Right lobe of liver (tissue), 6 donors: ENCODE data around the gene KIF9. TPM values are rescaled to one million over a fixed set of nuclear protein-coding genes. Genes with fewer than 3 reads are reported as not detected.

ENCODE experiments used
- ATAC-seq, 4 donors: fragments of 200-7000 bp; cut with Tn5 transposase; one replicate each; pipeline ENCODE4 v1.9.1; 2020; ENCODE audit warnings: mild to moderate bottlenecking in 4 of 4, moderate library complexity in 4 of 4
- DNase-seq, 3 donors: peaks; one replicate each; pipeline ENCODE4 v3.0.0-alpha.2; 2020
- H3K27ac ChIP-seq, 3 donors: fragments of 200-600 bp; one replicate each; pipeline ENCODE4 v1.8.0; 2022
- H3K27me3 ChIP-seq, 2 donors: fragments of 200-600 bp; one replicate each; pipeline ENCODE4 v1.8.0; 2022
- H3K36me3 ChIP-seq, 4 donors: fragments of 200-600 bp; sonication (generic) in 1 of 4; one replicate each; pipeline versions ENCODE4 v1.5.1 to v1.8.0; 2017 to 2022; ENCODE audit warnings: control low read depth in 1 of 4
- H3K4me1 ChIP-seq, 4 donors: fragments of 200-600 bp; sonication (generic) in 1 of 4; one replicate each; pipeline versions ENCODE4 v1.5.1 to v1.8.0; 2017 to 2022; ENCODE audit warnings: control low read depth in 1 of 4
- H3K4me3 ChIP-seq, 3 donors: fragments of 200-600 bp; one replicate each; pipeline ENCODE4 v1.8.0; 2022
- H3K9me3 ChIP-seq, 4 donors: fragments of 200-600 bp; sonication (generic) in 1 of 4; one replicate each; pipeline versions ENCODE4 v1.5.1 to v1.8.0; 2017 to 2022; ENCODE audit warnings: control low read depth in 1 of 4
- POLR2A ChIP-seq: fragments of 450-650 bp; IDR thresholded peaks from one replicate; pipeline ENCODE4 v1.6.1; 2017; ENCODE audit warnings: antibody characterized with exemption, mild to moderate bottlenecking
- WGBS: methylation state at CpG from one replicate; pipeline ENCODE4 v1.1.6; 2018; ENCODE audit warnings: low coverage, low lambda C conversion rate; ENCODE audit not compliant: insufficient coverage; ENCODE audit errors: missing lambda C conversion rate; 5-methylcytosine and 5-hydroxymethylcytosine counted together
- intact Hi-C, 2 donors: fragments of 100-400 bp; cut with DNase I; formaldehyde crosslinking; loops; one replicate each; pipeline versions ENCODE4 v1.11.2 to v1.14.1; 2022
- total RNA-seq, 6 experiments: library from RNA; depleted of rRNA in 2 of 6; stranded (reverse); fragments of >200 nt in 2 of 6; fragmentation: NEBNext Ultra II Directional in 3 of 6; extraction: Animal tissue kit (Norgen Biotek cat#: 25700) in 3 of 6; gene quantifications; one replicate each; pipeline versions ENCODE4 v1.1.0 to v1.2.4, GENCODE V29; 2016 to 2023
- TF ChIP-seq, protein P1 (sequence below), 4 donors: fragments of 200-600 bp in 3 of 4; fragments of 450-650 bp in 1 of 4; IDR thresholded peaks; one replicate each; pipeline versions ENCODE4 v1.5.1 to v1.8.0; 2016 to 2022; ENCODE audit warnings: antibody characterized with exemption in 4 of 4, mild to moderate bottlenecking in 2 of 4
- donor health status: DM: no; HTN: yes; CAD: no.
- donor health status: DM: no; HTN: no; CAD: no.
- donor health status: DM: no; HTN: no; CAD: no.
- donor health status: DM: no; HTN: yes; CAD: no.
- donor health status: DM: no; HTN: yes; CAD: no.

Gene KIF9
- total RNA-seq, 6 experiments from 2014 or later: 2.1 to 4.7 (median 3.2) TPM

DNA sequence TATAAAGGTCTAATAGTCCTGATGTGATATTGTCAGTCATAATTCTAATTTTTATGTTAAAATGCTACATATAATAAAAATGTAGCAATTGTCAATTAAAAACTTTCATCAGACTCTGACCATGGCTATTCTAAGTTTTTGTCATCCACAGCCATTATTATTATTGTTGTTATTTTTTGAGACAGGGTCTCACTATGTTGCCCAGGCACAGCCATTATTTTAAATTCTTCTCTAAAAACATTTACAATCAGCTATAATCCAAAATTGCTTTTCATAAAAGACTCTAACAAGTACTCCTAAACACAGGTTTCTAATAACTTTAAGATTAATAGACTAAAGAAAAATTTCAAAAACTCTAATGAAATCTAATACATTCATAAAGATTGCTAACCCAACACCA is 77.7 kb downstream of the KIF9 start:
- TF ChIP-seq, protein P1, sequence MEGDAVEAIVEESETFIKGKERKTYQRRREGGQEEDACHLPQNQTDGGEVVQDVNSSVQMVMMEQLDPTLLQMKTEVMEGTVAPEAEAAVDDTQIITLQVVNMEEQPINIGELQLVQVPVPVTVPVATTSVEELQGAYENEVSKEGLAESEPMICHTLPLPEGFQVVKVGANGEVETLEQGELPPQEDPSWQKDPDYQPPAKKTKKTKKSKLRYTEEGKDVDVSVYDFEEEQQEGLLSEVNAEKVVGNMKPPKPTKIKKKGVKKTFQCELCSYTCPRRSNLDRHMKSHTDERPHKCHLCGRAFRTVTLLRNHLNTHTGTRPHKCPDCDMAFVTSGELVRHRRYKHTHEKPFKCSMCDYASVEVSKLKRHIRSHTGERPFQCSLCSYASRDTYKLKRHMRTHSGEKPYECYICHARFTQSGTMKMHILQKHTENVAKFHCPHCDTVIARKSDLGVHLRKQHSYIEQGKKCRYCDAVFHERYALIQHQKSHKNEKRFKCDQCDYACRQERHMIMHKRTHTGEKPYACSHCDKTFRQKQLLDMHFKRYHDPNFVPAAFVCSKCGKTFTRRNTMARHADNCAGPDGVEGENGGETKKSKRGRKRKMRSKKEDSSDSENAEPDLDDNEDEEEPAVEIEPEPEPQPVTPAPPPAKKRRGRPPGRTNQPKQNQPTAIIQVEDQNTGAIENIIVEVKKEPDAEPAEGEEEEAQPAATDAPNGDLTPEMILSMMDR (IDR thresholded peaks at IDR 0.05): no peak
- TF ChIP-seq POLR2A: no peak
- Histone ChIP-seq H3K4me3 (no peak overlapping the region), H3K4me1 (no peaks in the 10 kb centered on the region), H3K27ac (no peak overlapping the region), H3K36me3 (no peaks in the 10 kb centered on the region), H3K27me3 (no peaks in the 10 kb centered on the region), H3K9me3 (no peaks in the 10 kb centered on the region)
- DNase-seq: no peak
- intact Hi-C loops: no loop called here
- ATAC-seq: no peak

DNA sequence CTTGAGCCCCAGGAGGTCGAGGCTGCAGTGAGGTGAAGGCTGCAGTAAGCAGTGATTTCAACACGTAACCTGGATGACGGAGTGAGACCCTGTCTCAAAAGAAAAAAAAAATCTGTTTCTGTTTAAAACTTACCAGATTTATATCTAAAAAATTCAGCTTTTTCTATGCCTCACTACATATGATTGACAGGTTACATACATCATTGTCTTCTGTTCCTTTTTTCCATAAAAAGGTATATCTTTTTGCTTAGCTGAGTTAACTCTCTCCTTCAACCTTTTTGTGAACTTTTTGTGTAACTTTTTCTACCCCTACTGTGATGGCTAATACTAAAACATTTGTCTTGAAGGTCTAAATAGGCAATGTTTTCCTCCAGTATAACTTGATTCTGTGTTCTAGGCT is 80.1 kb downstream of the KIF9 start:
- DNase-seq (no peak), ATAC-seq (no peak)
- no peak overlapping the region for H3K4me3 ChIP-seq
- 95% methylated on average over 3 of the region's 3 CpGs for WGBS
- H3K36me3 ChIP-seq: no peaks in the 10 kb centered on the region
- H3K9me3 ChIP-seq: no peaks in the 10 kb centered on the region
- H3K27me3 ChIP-seq: no peaks in the 10 kb centered on the region
- TF ChIP-seq, protein P1 (IDR thresholded peaks at IDR 0.05): no peak
- no peak for TF ChIP-seq POLR2A
- no peaks in the 10 kb centered on the region for H3K4me1 ChIP-seq
- intact Hi-C loops: no loop called here
- H3K27ac ChIP-seq: no peak overlapping the region

DNA sequence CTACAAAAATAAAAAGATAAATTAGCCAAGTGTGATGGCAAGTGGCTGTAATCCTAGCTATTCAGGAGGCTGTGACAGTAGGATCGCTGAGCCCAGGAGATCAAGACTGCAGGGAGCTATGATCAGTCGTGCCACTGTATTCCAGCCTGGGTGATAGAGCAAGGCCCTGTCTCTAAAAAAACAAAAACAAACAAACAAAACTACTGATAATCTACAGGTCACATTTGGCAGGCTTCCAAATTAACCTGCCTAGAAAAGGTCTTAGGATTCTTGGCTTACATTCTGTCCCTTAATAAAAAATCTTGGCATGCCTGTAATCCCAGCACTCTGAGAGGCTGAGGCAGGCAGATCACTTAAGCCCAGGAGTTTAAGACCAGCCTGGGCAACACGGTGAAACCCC is 85.3 kb downstream of the KIF9 start:
- no peak for DNase-seq
- TF ChIP-seq POLR2A: no peak
- TF ChIP-seq, protein P1 (IDR thresholded peaks at IDR 0.05): no peak
- no peak for ATAC-seq
- H3K4me1 ChIP-seq: no peaks in the 10 kb centered on the region
- H3K27ac ChIP-seq: no peak overlapping the region
- no peaks in the 10 kb centered on the region for H3K9me3 ChIP-seq
- intact Hi-C loops: no loop called here
- no peaks in the 10 kb centered on the region for H3K27me3 ChIP-seq
- WGBS: 76% methylated on average over 3 of the region's 3 CpGs
- no peaks in the 10 kb centered on the region for H3K36me3 ChIP-seq
- no peak overlapping the region for H3K4me3 ChIP-seq

DNA sequence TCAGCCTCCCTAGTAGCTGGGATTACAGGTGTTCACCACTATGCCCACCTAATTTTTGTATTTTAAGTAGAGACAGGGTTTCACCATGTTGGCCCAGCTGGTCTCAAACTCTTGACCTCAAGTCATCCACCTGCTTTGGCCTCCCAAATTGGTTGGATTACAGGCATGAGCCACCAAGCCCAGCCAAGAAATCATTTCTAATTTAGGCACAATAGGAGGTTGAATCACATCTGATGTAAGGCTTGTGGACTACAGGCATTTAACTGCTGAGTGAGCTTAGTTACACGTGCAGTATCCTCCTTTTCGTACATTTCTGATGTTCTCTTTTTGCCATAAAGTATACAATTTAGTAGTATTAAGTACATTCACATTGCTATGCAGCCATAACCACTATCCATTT is 87.6 kb downstream of the KIF9 start:
- no peak for ATAC-seq
- TF ChIP-seq POLR2A: no peak
- Histone ChIP-seq H3K36me3 (no peaks in the 10 kb centered on the region), H3K4me1 (no peaks in the 10 kb centered on the region), H3K27me3 (no peaks in the 10 kb centered on the region), H3K9me3 (no peaks in the 10 kb centered on the region), H3K27ac (no peak overlapping the region), H3K4me3 (no peak overlapping the region)
- intact Hi-C loops: no loop called here
- no peak for DNase-seq
- 93% methylated on average over 2 of the region's 2 CpGs for WGBS

DNA sequence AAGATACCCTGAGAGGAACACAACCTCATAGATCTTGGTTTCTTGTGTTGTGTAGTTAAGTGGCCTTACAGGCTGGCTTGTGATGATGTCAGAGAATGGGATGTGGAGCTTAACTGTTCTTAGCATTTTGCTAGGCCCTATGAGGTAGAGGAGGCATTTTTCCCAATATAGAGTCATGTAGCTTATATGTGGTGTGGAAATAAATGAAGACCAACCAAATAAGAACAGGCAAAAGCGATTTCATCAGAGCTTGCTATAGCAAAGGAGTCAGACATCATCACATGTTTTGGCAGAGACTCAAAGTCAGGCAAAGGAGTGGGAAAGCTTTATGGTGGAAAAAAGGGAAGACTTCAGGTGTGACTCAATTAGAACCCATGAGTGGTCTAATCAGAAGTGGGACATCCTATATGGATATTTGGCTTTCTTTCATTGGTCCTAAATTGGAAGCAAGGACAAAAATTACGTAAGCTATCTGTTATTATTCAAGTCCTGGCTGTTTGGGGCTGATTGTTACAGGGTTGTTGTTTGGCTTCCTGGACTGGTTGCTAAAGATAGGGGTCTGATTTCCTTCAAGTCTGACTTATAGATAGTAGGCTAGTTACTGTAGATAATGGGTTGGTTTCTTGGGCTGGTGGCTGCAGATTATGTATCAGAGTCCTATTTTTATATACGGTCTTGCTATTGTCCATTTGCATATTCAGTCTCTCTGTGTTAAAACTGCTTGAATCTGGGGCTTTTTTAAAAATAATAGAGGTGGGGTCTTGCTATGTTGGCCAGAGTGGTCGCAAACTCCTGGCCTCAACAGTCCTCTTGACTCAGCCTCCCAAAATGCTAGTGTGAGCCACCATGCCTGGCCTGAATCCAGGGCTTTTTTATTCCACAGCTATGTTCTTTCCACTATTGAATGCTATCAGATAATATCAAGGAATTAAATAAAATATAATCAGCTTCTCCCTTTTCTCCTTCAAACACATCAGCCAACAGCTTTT is 88.4 kb downstream of the KIF9 start:
- DNase-seq: no peak
- TF ChIP-seq POLR2A: no peak
- TF ChIP-seq, protein P1 (IDR thresholded peaks at IDR 0.05): no peak
- Histone ChIP-seq H3K27me3 (no peaks in the 10 kb centered on the region), H3K4me1 (no peaks in the 10 kb centered on the region), H3K27ac (no peak overlapping the region), H3K9me3 (no peaks in the 10 kb centered on the region), H3K36me3 (no peaks in the 10 kb centered on the region), H3K4me3 (no peak overlapping the region)
- no peak for ATAC-seq
- intact Hi-C loops: no loop called here
- WGBS: 97% methylated on average over 4 of the region's 4 CpGs
